Tibial artery (tissue), 4 donors: ENCODE results near the gene GP1BA.

Source experiments
- DNase-seq, 2 donors: peaks; one replicate each; pipeline ENCODE4 v3.0.0-alpha.2; 2019
- H3K27ac ChIP-seq, 2 donors: fragments of 200-600 bp; sonication (generic) in 1 of 2; 1 replicate in 1 of 2; 2 replicates in 1 of 2; pipeline ENCODE4 v1.5.1; 2018 to 2019; ENCODE audit warnings: mild to moderate bottlenecking in 1 of 2
- H3K27me3 ChIP-seq, 2 donors: fragments of 200-600 bp; sonication (generic) in 1 of 2; one replicate each; pipeline versions ENCODE4 v1.5.1 to v1.6.0; 2016 to 2019
- H3K36me3 ChIP-seq, 3 donors: fragments of 200-600 bp; sonication (generic) in 2 of 3; one replicate each; pipeline ENCODE4 v1.5.1; 2016 to 2019; ENCODE audit warnings: mild to moderate bottlenecking in 2 of 3
- H3K4me1 ChIP-seq, 4 donors: fragments of 200-600 bp; sonication (generic) in 2 of 4; 1 replicate in 3 of 4; 2 replicates in 1 of 4; pipeline ENCODE4 v1.5.1; 2016 to 2019
- H3K4me3 ChIP-seq, 2 donors: fragments of 200-600 bp; sonication (generic) in 1 of 2; 1 replicate in 1 of 2; 2 replicates in 1 of 2; pipeline ENCODE4 v1.5.1; 2018 to 2019; ENCODE audit warnings: mild to moderate bottlenecking in 2 of 2
- H3K9me3 ChIP-seq, 3 donors: fragments of 200-600 bp; sonication (generic) in 1 of 3; one replicate each; pipeline ENCODE4 v1.5.1; 2016 to 2019
- CTCF ChIP-seq, 2 experiments: fragments of 200-600 bp in 1 of 2; fragments of 450-650 bp in 1 of 2; IDR thresholded peaks; one replicate each; pipeline ENCODE4 v1.5.1; 2017 to 2019; ENCODE audit warnings: antibody characterized with exemption in 2 of 2, mild to moderate bottlenecking in 1 of 2, moderate library complexity in 1 of 2
- intact Hi-C: fragments of 100-400 bp; cut with DNase I; formaldehyde crosslinking; loops from one replicate; pipeline ENCODE4 v1.15.0; 2023; ENCODE audit warnings: low total_unique reads

GP1BA gene

GRCh38 chr17:4928881-4929280 lies 3.2 kb upstream of the GP1BA start:
- no peak overlapping the region for H3K27ac ChIP-seq
- no peaks in the 10 kb centered on the region for H3K27me3 ChIP-seq
- H3K4me1 ChIP-seq, result peaks cover 0 to 1% (median 0%) of the 10 kb centered on the region in 4 donors
- no peaks in the 10 kb centered on the region for H3K9me3 ChIP-seq
- intact Hi-C loops, result no loop called here
- H3K36me3 ChIP-seq, result peaks cover 0 to 4% (median 0%) of the 10 kb centered on the region in 3 donors
- H3K4me3 ChIP-seq, result no peak overlapping the region
- no peak for TF ChIP-seq CTCF (IDR thresholded peaks at IDR 0.05)
- DNase-seq, result no peak

GRCh38 chr17:4932756-4933155 lies 679 bp downstream of the GP1BA start:
- intact Hi-C loops, result no loop called here
- H3K4me1 ChIP-seq, result peaks cover 0 to 13% (median 0%) of the 10 kb centered on the region in 4 donors
- no peak overlapping the region for H3K27ac ChIP-seq
- H3K4me3 ChIP-seq, result no peak overlapping the region
- H3K9me3 ChIP-seq, result no peaks in the 10 kb centered on the region
- H3K36me3 ChIP-seq, result peaks cover 8 to 28% (median 11%) of the 10 kb centered on the region in 3 donors
- no peak for TF ChIP-seq CTCF (IDR thresholded peaks at IDR 0.05)
- DNase-seq, result no peak
- no peaks in the 10 kb centered on the region for H3K27me3 ChIP-seq

GRCh38 chr17:4933646-4934045 lies 1.6 kb downstream of the GP1BA start:
- no peak for DNase-seq
- peaks cover 0 to 22% (median 7%) of the 10 kb centered on the region in 4 donors for H3K4me1 ChIP-seq
- intact Hi-C loops, result no loop called here
- no peaks in the 10 kb centered on the region for H3K9me3 ChIP-seq
- H3K27me3 ChIP-seq, result no peaks in the 10 kb centered on the region
- no peak overlapping the region for H3K27ac ChIP-seq
- no peak overlapping the region for H3K4me3 ChIP-seq
- H3K36me3 ChIP-seq, result peaks cover 14 to 35% (median 14%) of the 10 kb centered on the region in 3 donors
- TF ChIP-seq CTCF (IDR thresholded peaks at IDR 0.05), result no peak

GRCh38 chr17:4934173-4934979 lies 2.3 kb downstream of the GP1BA start:
- no peak for TF ChIP-seq CTCF (IDR thresholded peaks at IDR 0.05)
- H3K36me3 ChIP-seq, result peaks cover 14 to 35% (median 14%) of the 10 kb centered on the region in 3 donors
- intact Hi-C loops, result no loop called here
- no peak overlapping the region for H3K27ac ChIP-seq
- no peak for DNase-seq
- no peaks in the 10 kb centered on the region for H3K27me3 ChIP-seq
- no peak overlapping the region for H3K4me3 ChIP-seq
- H3K9me3 ChIP-seq, result no peaks in the 10 kb centered on the region
- peaks cover 4 to 29% (median 14%) of the 10 kb centered on the region in 4 donors for H3K4me1 ChIP-seq

- no peak for TF ChIP-seq CTCF (IDR thresholded peaks at IDR 0.05)
- Histone ChIP-seq H3K4me1 (peaks cover 4 to 31% (median 15%) of the 10 kb centered on the region in 4 donors), H3K4me3 (no peak overlapping the region), H3K27ac (no peak overlapping the region), H3K9me3 (no peaks in the 10 kb centered on the region), H3K36me3 (peaks cover 14 to 31% (median 14%) of the 10 kb centered on the region in 3 donors), H3K27me3 (no peaks in the 10 kb centered on the region)
- DNase-seq, result no peak
- intact Hi-C loops, result loop anchor here (5.0 kb wide), 1 partner anchor 47 kb away; no protein-coding TSS in a partner anchor
These were observed 3.6 kb downstream of the GP1BA start for GRCh38 chr17:4935650-4936049.
